ENCODE results near the gene MYBPHL.

DNA sequence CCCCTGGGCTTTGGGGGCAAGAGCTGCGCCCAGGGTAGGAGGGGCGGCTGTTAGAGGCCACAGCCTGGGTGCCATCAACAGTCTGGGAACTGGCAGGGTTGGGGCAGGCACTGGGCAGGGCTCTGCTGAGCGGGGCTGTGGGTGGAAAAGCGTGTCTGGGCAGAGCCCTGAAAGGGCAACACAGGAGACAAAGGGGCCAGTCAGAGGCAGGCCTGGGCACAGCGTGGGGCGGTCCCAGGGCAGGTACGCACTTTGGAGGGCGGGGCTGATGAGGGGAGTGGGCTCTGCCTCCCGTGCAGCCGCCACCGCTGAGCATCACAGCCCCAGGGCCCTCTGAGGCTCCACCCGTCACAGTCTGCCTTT is 43.6 kb downstream of the MYBPHL start:
- TF ChIP-seq POLR2A (IDR thresholded peaks at IDR 0.05), result no peak
- TF ChIP-seq, protein P1, sequence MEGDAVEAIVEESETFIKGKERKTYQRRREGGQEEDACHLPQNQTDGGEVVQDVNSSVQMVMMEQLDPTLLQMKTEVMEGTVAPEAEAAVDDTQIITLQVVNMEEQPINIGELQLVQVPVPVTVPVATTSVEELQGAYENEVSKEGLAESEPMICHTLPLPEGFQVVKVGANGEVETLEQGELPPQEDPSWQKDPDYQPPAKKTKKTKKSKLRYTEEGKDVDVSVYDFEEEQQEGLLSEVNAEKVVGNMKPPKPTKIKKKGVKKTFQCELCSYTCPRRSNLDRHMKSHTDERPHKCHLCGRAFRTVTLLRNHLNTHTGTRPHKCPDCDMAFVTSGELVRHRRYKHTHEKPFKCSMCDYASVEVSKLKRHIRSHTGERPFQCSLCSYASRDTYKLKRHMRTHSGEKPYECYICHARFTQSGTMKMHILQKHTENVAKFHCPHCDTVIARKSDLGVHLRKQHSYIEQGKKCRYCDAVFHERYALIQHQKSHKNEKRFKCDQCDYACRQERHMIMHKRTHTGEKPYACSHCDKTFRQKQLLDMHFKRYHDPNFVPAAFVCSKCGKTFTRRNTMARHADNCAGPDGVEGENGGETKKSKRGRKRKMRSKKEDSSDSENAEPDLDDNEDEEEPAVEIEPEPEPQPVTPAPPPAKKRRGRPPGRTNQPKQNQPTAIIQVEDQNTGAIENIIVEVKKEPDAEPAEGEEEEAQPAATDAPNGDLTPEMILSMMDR (IDR thresholded peaks at IDR 0.05), result no peak
